A673 (cell line): ENCODE results near the gene DENND6B. TPM values are rescaled to one million over a fixed set of nuclear protein-coding genes. Genes with fewer than 3 reads are reported as not detected.

Experiments
- BruUV-seq: library from RNA; stranded (reverse); fragments of 400-500 nt; replicated peaks from 2 replicates; lab custom pipeline; 2021; lab: Mats Ljungman, UMichigan
- CTCF ChIA-PET: fragments of 300-600 bp; sonication (Branson Sonifier 250); formaldehyde crosslinking; loops from one replicate; lab custom pipeline; 2022; ENCODE audit warnings: antibody characterized with exemption; lab: Charles Lee
- POLR2A ChIA-PET: fragments of 300-600 bp; sonication (Branson Sonifier 250); formaldehyde crosslinking; loops from one replicate; lab custom pipeline; 2022; ENCODE audit warnings: antibody characterized with exemption; ENCODE audit not compliant: low non-redundant PET; lab: Charles Lee
- DNase-seq: peaks from one replicate; pipeline ENCODE4 v3.0.0-alpha.2; 2015; ENCODE audit warnings: low spot score
- H3K27ac ChIP-seq: fragments of 200-600 bp; sonication (generic); 2 replicates; pipeline ENCODE4 v1.5.1; 2016; ENCODE audit warnings: mixed run types, low read depth, mild to moderate bottlenecking, mixed read lengths, antibody characterized with exemption, low read length; ENCODE audit not compliant: poor library complexity, severe bottlenecking
- H3K27me3 ChIP-seq: fragments of 200-600 bp; sonication (generic); replicated peaks from 2 replicates; pipeline ENCODE4 v1.6.1; 2017; ENCODE audit warnings: mixed run types, low read depth, mild to moderate bottlenecking, mixed read lengths, antibody characterized with exemption, low read length; ENCODE audit not compliant: insufficient read depth, poor library complexity
- H3K36me3 ChIP-seq: fragments of 200-600 bp; sonication (generic); 2 replicates; pipeline ENCODE4 v1.6.1; 2016; ENCODE audit warnings: mixed run types, mild to moderate bottlenecking, mixed read lengths, antibody characterized with exemption, low read length; ENCODE audit not compliant: insufficient read depth, poor library complexity, severe bottlenecking
- H3K4me1 ChIP-seq: fragments of 200-600 bp; sonication (generic); 2 replicates; pipeline ENCODE4 v1.6.1; 2017; ENCODE audit warnings: mixed run types, mild to moderate bottlenecking, mixed read lengths, antibody characterized with exemption, low read length; ENCODE audit not compliant: insufficient read depth, poor library complexity, severe bottlenecking
- H3K4me3 ChIP-seq: fragments of 200-600 bp; sonication (generic); 2 replicates; pipeline ENCODE4 v1.5.1; 2016; ENCODE audit warnings: low read depth, mixed run types, mild to moderate bottlenecking, mixed read lengths, low read length; ENCODE audit not compliant: poor library complexity, severe bottlenecking
- H3K9me3 ChIP-seq: fragments of 200-600 bp; sonication (generic); 2 replicates; pipeline ENCODE4 v1.6.1; 2016; ENCODE audit warnings: mixed run types, low read depth, mild to moderate bottlenecking, mixed read lengths, antibody characterized with exemption, low read length; ENCODE audit not compliant: poor library complexity, severe bottlenecking
- CTCF ChIP-seq: fragments of 300-800, 200-600 bp; sonication (generic); conservative IDR thresholded peaks from 2 replicates; pipeline ENCODE4 v1.5.1; 2017; ENCODE audit warnings: low read depth, mild to moderate bottlenecking, antibody characterized with exemption, low read length, moderate library complexity, mixed read lengths
- EZH2 ChIP-seq: fragments of 200-600 bp; sonication (generic); IDR thresholded peaks from 2 replicates; pipeline ENCODE4 v1.6.1; 2017; ENCODE audit warnings: borderline replicate concordance, low read depth, mild to moderate bottlenecking, mixed read lengths, antibody characterized with exemption, low read length; ENCODE audit not compliant: poor library complexity, severe bottlenecking
- intact Hi-C: fragments of 100-400 bp; cut with micrococcal nuclease; formaldehyde crosslinking; loops from one replicate; pipeline ENCODE4 v1.10.0; 2022; ENCODE audit not compliant: unreplicated experiment
- total RNA-seq: library from RNA; stranded (reverse); gene quantifications from 2 replicates; pipeline ENCODE4 v1.2.3, GENCODE V29; 2021

DENND6B gene
- total RNA-seq, 1 experiment from 2014 or later: 5.3 TPM

GRCh38 chr22:50271519-50271970 lies 55.3 kb downstream of the DENND6B start:
- no peaks in the 10 kb centered on the region for H3K27me3 ChIP-seq
- peak overlapping the region; percentile 56 for H3K4me3 ChIP-seq
- DNase-seq: peak; percentile 87
- peaks cover 45% of the 10 kb centered on the region for H3K4me1 ChIP-seq
- 0 out of 2 replicates have a peak, but pooled peaks have one; percentile 10 for TF ChIP-seq CTCF
- no peak for TF ChIP-seq EZH2
- ChIA-PET CTCF (interaction anchor here (0.6 to 1.2 kb wide), 3 partner anchors 20 to 70 kb away, joined by 3 to 9 read pairs (median 5); no protein-coding TSS in a partner anchor), POLR2A (no interaction called here)
- intact Hi-C loops: loop anchor here (2.0 to 10.0 kb wide), 2 partner anchors 71 to 223 kb away; partner anchors contain the start of gene PPP6R2
- H3K9me3 ChIP-seq: no peaks in the 10 kb centered on the region
- H3K27ac ChIP-seq: peak overlapping the region; percentile 71
- peaks cover 21% of the 10 kb centered on the region for H3K36me3 ChIP-seq
- BruUV-seq: no TSS peak

- CTCF ChIA-PET: interaction anchor here (0.6 to 1.2 kb wide), 2 partner anchors 19 to 56 kb away, joined by 5 to 9 read pairs; no protein-coding TSS in a partner anchor
- peaks cover 45% of the 10 kb centered on the region for H3K4me1 ChIP-seq
- peak overlapping the region; percentile 56 for H3K4me3 ChIP-seq
- no TSS peak for BruUV-seq
- no peaks in the 10 kb centered on the region for H3K9me3 ChIP-seq
- POLR2A ChIA-PET: no interaction called here
- DNase-seq: no peak
- H3K27me3 ChIP-seq: no peaks in the 10 kb centered on the region
- H3K36me3 ChIP-seq: peaks cover 14% of the 10 kb centered on the region
- intact Hi-C loops: loop anchor here (2.0 to 10.0 kb wide), 2 partner anchors 72 to 224 kb away; partner anchors contain the start of gene PPP6R2
- H3K27ac ChIP-seq: peak overlapping the region; percentile 71
- no peak for TF ChIP-seq CTCF
- no peak for TF ChIP-seq EZH2
Observed at GRCh38 chr22:50270666-50271394, 56.0 kb downstream of the DENND6B start.

- no peak for TF ChIP-seq CTCF
- no peak for TF ChIP-seq EZH2
- DNase-seq: peak; percentile 68
- BruUV-seq: no TSS peak
- Histone ChIP-seq H3K4me3 (peak within 1 kb of the TSS; percentile 56), H3K36me3 (peaks cover 7% of the 10 kb centered on the region), H3K4me1 (peaks cover 43% of the 10 kb centered on the region), H3K9me3 (no peaks in the 10 kb centered on the region), H3K27ac (peak within 1 kb of the TSS; percentile 71), H3K27me3 (no peaks in the 10 kb centered on the region)
- intact Hi-C loops: loop anchor here (2.0 to 10.0 kb wide), 2 partner anchors 73 to 225 kb away; partner anchors contain the start of gene PPP6R2
- POLR2A ChIA-PET: no interaction called here
- CTCF ChIA-PET: no interaction called here
Observed at GRCh38 chr22:50269970-50270665, 56.7 kb downstream of the DENND6B start, which contains the start of gene MAPK11. TSS of gene MAPK11 (minus strand) at chr22:50270380. CDS start at chr22:50270292, 88 bp downstream.
